Fibroblast of mammary gland (primary cell): ENCODE results near the gene RCE1.

Experiments used
- DNase-seq: peaks from one replicate; pipeline ENCODE4 v3.0.0-alpha.2; 2010; ENCODE audit warnings: low read depth
- H3K4me3 ChIP-seq: 2 replicates; pipeline ENCODE4 v1.5.1; 2011; ENCODE audit warnings: low read depth, mild to moderate bottlenecking, low read length, moderate library complexity; ENCODE audit not compliant: control insufficient read depth
- CTCF ChIP-seq: conservative IDR thresholded peaks from 2 replicates; pipeline ENCODE4 v1.5.1; 2011; ENCODE audit warnings: low read depth, low read length, inconsistent platforms; ENCODE audit not compliant: control insufficient read depth, insufficient read depth

The RCE1 gene

GRCh38 chr11:66868726-66869566 is 25.7 kb downstream of the RCE1 start:
- no peak overlapping the region for H3K4me3 ChIP-seq
- TF ChIP-seq CTCF: no peak
- no peak for DNase-seq

GRCh38 chr11:66869567-66869870 is 26.3 kb downstream of the RCE1 start:
- no peak overlapping the region for H3K4me3 ChIP-seq
- no peak for DNase-seq
- no peak for TF ChIP-seq CTCF

DNA sequence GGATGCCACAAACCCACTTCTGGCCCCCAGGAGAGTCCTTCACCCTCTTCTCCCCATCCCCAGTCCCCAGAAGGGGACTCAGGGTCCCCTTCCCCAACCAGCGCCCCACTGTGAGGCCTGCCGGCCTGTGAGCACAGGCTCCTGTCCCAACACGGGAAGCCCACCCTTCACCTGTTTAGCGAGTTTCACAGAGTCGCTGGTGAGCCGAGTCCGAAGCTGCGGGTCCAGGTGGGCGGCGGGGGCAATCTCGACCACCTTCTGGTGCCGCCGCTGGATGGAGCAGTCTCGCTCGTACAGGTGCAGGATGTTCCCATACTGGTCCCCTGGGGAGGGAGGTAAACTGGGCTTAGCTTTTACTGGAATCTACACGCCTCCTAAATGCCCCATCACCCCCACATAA is 26.9 kb downstream of the RCE1 start:
- no peak overlapping the region for H3K4me3 ChIP-seq
- no peak for TF ChIP-seq CTCF
- no peak for DNase-seq

DNA sequence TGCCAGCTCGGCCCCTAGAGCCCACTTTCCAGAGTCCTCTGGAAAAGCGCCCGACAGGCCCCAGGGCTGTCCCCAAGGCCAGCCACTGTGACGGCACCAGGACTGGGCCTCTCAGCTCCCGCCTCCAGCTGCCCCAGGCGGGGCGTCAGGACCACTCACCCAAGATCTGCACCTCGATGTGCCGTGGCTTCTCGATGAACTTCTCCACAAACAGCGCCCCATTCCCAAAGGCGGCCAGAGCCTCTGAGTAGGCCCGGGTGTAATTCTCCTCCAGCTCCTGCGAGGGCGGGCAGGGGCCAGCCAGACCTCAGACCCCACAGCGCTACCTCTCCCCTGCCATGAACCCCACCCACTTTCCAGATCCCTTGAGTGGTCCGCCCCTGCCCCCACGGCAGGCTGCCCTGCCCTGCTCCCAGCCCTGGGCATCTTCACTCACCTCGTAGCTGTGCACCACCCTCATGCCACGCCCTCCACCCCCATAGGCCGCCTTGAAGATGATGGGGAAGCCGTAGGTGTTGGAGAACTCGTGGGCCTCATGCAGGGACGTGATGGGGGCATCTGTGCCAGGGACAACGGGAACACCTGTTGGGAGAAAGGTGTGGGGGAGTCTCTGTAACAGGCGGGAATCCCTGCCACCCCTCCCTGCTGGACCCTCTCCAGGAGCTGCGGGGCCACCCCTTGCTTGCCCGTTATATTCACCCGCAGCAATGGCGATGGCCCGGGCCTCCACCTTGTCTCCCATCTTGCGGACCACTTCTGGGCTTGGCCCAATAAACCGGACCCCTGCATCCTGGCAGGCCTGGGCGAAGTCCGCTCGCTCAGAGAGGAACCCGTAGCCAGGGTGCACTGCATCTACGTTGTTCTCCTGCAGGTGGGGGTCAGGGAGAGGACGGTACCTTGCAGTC is 27.6 kb downstream of the RCE1 start:
- no peak overlapping the region for H3K4me3 ChIP-seq
- DNase-seq: no peak
- no peak for TF ChIP-seq CTCF

- DNase-seq: no peak
These were observed 28.3 kb downstream of the RCE1 start for GRCh38 chr11:66871521-66871901.

GRCh38 chr11:66874232-66874631 is 31.0 kb downstream of the RCE1 start:
- no peak overlapping the region for H3K4me3 ChIP-seq
- no peak for TF ChIP-seq CTCF
- DNase-seq: no peak

More at GRCh38 chr11:66871521-66871901, 28.3 kb downstream of the RCE1 start:
- TF ChIP-seq CTCF: no peak
- no peak overlapping the region for H3K4me3 ChIP-seq
